Left lung (tissue), 10 donors: Measurements from ENCODE around the gene RALBP1. TPM values are rescaled to one million over a fixed set of nuclear protein-coding genes. Genes with fewer than 3 reads are reported as not detected.
"Not testable (repeated sequence)": the region's sequence is repeated elsewhere in the genome, so short reads cannot be mapped to it uniquely, and the experiment has no call there.

ENCODE experiments used
- ATAC-seq: fragments of 200-7000 bp; cut with Tn5 transposase; one replicate; pipeline ENCODE4 v1.9.1; 2020; ENCODE audit warnings: moderate library complexity
- DNase-seq, 4 donors: peaks; one replicate each; pipeline ENCODE4 v3.0.0-alpha.2; 2013 to 2020
- H3K27ac ChIP-seq, 2 donors: fragments of 200-600 bp; sonication (generic) in 1 of 2; one replicate each; pipeline versions ENCODE4 v1.5.0 to v1.8.0; 2020 to 2021
- H3K27me3 ChIP-seq, 2 donors: fragments of 200-600 bp; sonication (generic) in 1 of 2; one replicate each; pipeline versions ENCODE4 v1.5.0 to v1.8.0; 2020 to 2021
- H3K36me3 ChIP-seq, 2 donors: fragments of 200-600 bp; sonication (generic) in 1 of 2; one replicate each; pipeline versions ENCODE4 v1.5.0 to v1.8.0; 2020 to 2021
- H3K4me1 ChIP-seq, 2 donors: fragments of 200-600 bp; one replicate each; pipeline ENCODE4 v1.8.0; 2021
- H3K4me3 ChIP-seq, 2 donors: fragments of 200-600 bp; sonication (generic) in 1 of 2; one replicate each; pipeline versions ENCODE4 v1.5.0 to v1.8.0; 2020 to 2021; ENCODE audit warnings: mild to moderate bottlenecking in 1 of 2
- H3K9me3 ChIP-seq, 2 donors: fragments of 200-600 bp; sonication (generic) in 1 of 2; one replicate each; pipeline versions ENCODE4 v1.5.0 to v1.8.0; 2020 to 2021
- intact Hi-C, 2 donors: fragments of 100-400 bp; cut with DNase I; formaldehyde crosslinking; loops; one replicate each; pipeline versions ENCODE4 v1.11.2 to v1.14.2; 2022
- polyA plus RNA-seq, 6 donors: library from polyadenylated mRNA; unstranded; fragments of 120-200 nt; gene quantifications; one replicate each; pipeline ENCODE4 v1.2.1, GENCODE V29; 2013; ENCODE audit not compliant: insufficient read length in 6 of 6
- total RNA-seq, 2 donors: library from RNA; stranded (reverse); fragmentation: NEBNext Ultra II Directional; extraction: Animal tissue kit (Norgen Biotek cat#: 25700); gene quantifications; one replicate each; pipeline ENCODE4 v1.2.1, GENCODE V29; 2021
- TF ChIP-seq, protein P1 (sequence below), 2 donors: fragments of 200-600 bp; sonication (generic) in 1 of 2; IDR thresholded peaks; one replicate each; pipeline versions ENCODE4 v1.5.0 to v1.8.0; 2021; ENCODE audit warnings: antibody characterized with exemption in 2 of 2
- donor health status: DM: no; HTN: yes; CAD: no.
- donor health status: DM: no; HTN: no; CAD: no.

The RALBP1 gene
- total and polyA plus RNA-seq, 8 donors = 46.5 to 53.0 (median 49.9) TPM

DNA sequence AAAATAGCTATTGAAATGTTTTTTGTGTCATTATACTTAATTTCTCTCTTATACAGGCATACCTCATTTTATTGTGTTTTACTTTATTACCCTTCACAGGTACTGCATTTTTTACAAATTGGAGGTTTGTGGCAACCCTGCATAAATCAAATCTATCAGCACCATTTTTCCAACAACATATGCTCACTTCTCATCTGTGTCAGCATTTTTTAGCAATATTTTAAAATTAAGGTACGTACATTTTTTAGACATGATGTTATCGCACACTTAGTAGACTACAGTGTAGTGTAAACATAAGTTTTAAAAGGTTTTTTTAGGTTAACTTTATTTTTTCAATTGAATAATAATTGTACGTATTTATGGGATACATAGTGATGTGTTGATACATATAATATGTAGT, 30.8 kb upstream of the RALBP1 start:
- intact Hi-C loops = no loop called here
- ATAC-seq (no peak), DNase-seq (no peak)
- no peak overlapping the region for H3K4me3 ChIP-seq
- no peaks in the 10 kb centered on the region for H3K36me3 ChIP-seq
- H3K9me3 ChIP-seq = peaks cover 0 to 3% of the 10 kb centered on the region in 2 donors
- no peak overlapping the region for H3K27ac ChIP-seq
- TF ChIP-seq, protein P1, sequence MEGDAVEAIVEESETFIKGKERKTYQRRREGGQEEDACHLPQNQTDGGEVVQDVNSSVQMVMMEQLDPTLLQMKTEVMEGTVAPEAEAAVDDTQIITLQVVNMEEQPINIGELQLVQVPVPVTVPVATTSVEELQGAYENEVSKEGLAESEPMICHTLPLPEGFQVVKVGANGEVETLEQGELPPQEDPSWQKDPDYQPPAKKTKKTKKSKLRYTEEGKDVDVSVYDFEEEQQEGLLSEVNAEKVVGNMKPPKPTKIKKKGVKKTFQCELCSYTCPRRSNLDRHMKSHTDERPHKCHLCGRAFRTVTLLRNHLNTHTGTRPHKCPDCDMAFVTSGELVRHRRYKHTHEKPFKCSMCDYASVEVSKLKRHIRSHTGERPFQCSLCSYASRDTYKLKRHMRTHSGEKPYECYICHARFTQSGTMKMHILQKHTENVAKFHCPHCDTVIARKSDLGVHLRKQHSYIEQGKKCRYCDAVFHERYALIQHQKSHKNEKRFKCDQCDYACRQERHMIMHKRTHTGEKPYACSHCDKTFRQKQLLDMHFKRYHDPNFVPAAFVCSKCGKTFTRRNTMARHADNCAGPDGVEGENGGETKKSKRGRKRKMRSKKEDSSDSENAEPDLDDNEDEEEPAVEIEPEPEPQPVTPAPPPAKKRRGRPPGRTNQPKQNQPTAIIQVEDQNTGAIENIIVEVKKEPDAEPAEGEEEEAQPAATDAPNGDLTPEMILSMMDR (IDR thresholded peaks at IDR 0.05) = no peak
- no peaks in the 10 kb centered on the region for H3K27me3 ChIP-seq
- no peaks in the 10 kb centered on the region for H3K4me1 ChIP-seq

DNA sequence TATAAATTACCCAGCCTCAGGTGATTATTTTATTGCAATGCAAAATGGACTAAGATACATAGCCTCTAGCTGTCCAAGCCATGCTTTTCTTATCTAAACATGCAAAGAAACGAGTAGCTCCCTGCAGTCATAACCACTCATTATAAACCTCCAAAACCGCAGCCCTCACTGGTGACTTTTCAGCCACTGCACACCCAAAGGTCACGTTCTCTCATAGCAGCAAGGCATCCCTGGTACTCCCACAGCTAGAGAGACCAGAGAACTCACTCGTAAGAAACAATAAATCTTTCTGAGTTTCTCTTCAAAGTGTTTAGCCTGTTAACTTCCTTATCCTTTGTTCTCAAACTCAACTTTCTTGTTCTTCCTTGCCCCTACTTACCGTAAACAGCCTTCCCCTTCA, 28.5 kb upstream of the RALBP1 start:
- Histone ChIP-seq H3K27me3 (no peaks in the 10 kb centered on the region), H3K36me3 (no peaks in the 10 kb centered on the region), H3K27ac (no peak overlapping the region), H3K9me3 (peaks cover 0 to 3% of the 10 kb centered on the region in 2 donors), H3K4me3 (no peak overlapping the region), H3K4me1 (no peaks in the 10 kb centered on the region)
- DNase-seq (no peak), ATAC-seq (no peak)
- TF ChIP-seq, protein P1 (IDR thresholded peaks at IDR 0.05) = no peak
- intact Hi-C loops = no loop called here

DNA sequence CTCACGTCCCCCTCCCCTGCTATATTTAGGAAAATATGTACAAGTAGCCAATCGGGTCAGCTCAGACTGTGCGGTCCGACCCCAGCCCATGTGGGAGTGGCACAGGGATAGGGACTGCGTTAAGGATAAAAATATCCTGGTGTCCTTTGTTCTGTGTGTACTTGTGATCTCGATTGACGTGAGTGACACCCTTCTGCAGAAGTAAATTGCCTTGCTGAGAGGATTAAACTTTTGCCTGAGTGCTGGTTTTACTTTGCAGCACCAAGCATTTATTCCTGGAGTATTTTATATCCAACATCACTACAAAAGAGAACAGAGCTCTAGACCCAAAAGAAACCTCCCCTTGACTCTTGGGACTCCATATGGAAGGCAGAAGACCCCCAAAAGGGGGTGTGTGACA, 28.0 kb upstream of the RALBP1 start:
- intact Hi-C loops = no loop called here
- peaks cover 0 to 3% of the 10 kb centered on the region in 2 donors for H3K9me3 ChIP-seq
- H3K4me3 ChIP-seq = no peak overlapping the region
- DNase-seq (no peak), ATAC-seq (no peak)
- no peaks in the 10 kb centered on the region for H3K27me3 ChIP-seq
- TF ChIP-seq, protein P1 (IDR thresholded peaks at IDR 0.05) = no peak
- H3K27ac ChIP-seq = no peak overlapping the region
- H3K4me1 ChIP-seq = no peaks in the 10 kb centered on the region
- H3K36me3 ChIP-seq = no peaks in the 10 kb centered on the region

DNA sequence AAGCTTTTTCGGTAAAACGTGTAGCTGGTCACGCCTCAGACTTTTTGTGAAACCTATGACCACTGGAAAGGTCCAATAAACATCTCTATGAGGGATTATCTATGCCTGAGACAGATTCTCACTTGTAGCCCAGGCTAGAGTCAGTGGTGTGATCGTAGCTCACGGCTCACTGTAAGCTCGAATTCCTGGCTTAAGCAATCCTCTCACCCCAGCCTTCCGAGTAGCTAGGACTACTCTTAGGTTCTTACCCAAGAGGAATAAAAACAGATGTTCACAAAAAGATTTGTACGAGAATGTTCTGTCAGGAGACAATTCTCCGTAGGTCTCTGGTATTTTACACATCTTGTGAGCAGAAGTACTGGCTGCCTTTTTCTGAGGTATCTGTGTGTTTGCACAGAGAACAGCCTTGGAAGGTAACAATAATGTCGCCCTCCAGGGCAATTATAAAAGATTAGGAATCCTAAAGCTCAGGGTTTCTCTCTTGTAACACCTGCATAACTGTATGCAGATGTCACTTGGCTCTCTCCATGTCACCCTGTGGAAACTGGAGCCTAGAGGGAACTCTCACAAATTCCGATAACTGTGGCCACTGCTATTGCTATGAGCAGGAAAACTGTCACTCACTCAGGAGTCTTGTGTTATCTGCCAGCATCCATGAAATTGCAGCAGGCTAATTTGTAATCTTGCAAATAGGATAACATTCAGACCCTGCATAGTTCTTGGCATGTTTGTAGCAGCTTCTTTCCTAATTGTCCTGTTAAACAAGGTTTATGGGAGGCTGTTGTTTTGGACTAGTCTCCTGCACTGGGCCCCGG, 25.5 kb upstream of the RALBP1 start:
- intact Hi-C loops = no loop called here
- ATAC-seq (no peak), DNase-seq (no peak)
- TF ChIP-seq, protein P1 (IDR thresholded peaks at IDR 0.05) = no peak
- no peaks in the 10 kb centered on the region for H3K36me3 ChIP-seq
- H3K4me1 ChIP-seq = no peaks in the 10 kb centered on the region
- H3K27ac ChIP-seq = no peak overlapping the region
- peaks cover 0 to 3% of the 10 kb centered on the region in 2 donors for H3K9me3 ChIP-seq
- no peak overlapping the region for H3K4me3 ChIP-seq
- H3K27me3 ChIP-seq = no peaks in the 10 kb centered on the region

DNA sequence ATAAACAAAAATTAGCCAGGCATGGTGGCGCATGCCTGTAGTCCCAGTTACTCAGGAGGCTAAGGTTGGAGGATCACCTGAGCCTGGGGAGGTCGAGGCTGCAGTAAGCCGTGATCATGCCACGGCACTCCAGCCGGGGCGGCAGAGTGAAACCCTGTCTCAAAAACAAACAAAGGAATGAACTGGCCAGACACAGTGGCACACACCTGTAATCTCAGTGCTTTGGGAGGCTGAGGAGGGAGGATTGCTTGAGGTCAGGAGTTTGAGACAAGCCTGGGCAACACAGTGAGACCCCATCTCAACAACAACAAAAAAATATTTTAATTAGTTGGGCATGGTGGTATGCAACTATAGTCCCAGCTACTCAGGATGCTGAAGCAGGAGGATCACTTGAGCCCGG, 24.4 kb upstream of the RALBP1 start:
- DNase-seq, H3K4me1 ChIP-seq, H3K27ac ChIP-seq, H3K4me3 ChIP-seq, ATAC-seq, H3K36me3 ChIP-seq, H3K27me3 ChIP-seq, intact Hi-C loops, H3K9me3 ChIP-seq: not testable (repeated sequence)

DNA sequence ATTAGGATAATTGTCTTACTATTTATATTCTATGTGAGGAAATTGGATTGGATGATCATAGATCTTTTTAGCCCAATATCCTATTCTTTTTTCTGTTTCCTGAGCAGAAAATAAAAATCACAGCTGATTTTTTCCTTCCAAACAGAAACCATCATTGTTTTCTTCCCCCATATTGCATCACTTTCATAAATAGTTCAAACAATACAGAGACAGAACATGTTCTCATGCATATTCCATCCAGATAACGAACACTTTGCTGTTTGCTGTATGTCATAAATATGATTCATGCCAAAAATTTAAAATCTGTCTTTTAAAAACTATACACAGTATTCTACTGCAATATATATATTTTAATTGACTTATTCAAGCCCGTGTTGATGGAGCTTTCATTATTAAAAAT, 22.0 kb upstream of the RALBP1 start:
- H3K9me3 ChIP-seq = peaks cover 0 to 18% of the 10 kb centered on the region in 2 donors
- ATAC-seq = no peak
- H3K27me3 ChIP-seq = no peaks in the 10 kb centered on the region
- DNase-seq = no peak
- intact Hi-C loops = no loop called here
- H3K36me3 ChIP-seq = no peaks in the 10 kb centered on the region
- no peak overlapping the region for H3K4me3 ChIP-seq
- TF ChIP-seq, protein P1 (IDR thresholded peaks at IDR 0.05) = no peak
- no peak overlapping the region for H3K27ac ChIP-seq
- H3K4me1 ChIP-seq = no peaks in the 10 kb centered on the region
